Loucy (cell line): ENCODE data around the gene ADAMTS16.

Source experiments
- CTCF ChIP-seq: fragments of 200-600 bp; sonication (generic); conservative IDR thresholded peaks from 2 replicates; pipeline ENCODE4 v1.5.1; 2014; ENCODE audit warnings: mild to moderate bottlenecking, antibody characterized with exemption, low read length
- EZH2phosphoT487 ChIP-seq: fragments of 200-600 bp; IDR thresholded peaks from 2 replicates; pipeline ENCODE4 v1.6.1; 2018; ENCODE audit warnings: antibody characterized with exemption, mild to moderate bottlenecking, moderate library complexity, borderline replicate concordance

- TF ChIP-seq CTCF: no peak
- no peak for TF ChIP-seq EZH2phosphoT487
Measured at GRCh38 chr5:5200133-5200532, 60.0 kb downstream of the ADAMTS16 start.
